HL-60 (cell line): Measurements from ENCODE around the gene SLC10A6.

Experiments used
- TF ChIP-seq, protein P1 (sequence below): IDR thresholded peaks from one replicate; pipeline ENCODE4 v1.5.1; 2011; ENCODE audit warnings: low read length, control low read depth, inconsistent platforms; ENCODE audit not compliant: insufficient read depth
- TF ChIP-seq, protein P2 (sequence below): IDR thresholded peaks from 2 replicates; pipeline ENCODE4 v1.6.1; 2012; ENCODE audit warnings: low read depth; ENCODE audit not compliant: insufficient replicate concordance

DNA sequence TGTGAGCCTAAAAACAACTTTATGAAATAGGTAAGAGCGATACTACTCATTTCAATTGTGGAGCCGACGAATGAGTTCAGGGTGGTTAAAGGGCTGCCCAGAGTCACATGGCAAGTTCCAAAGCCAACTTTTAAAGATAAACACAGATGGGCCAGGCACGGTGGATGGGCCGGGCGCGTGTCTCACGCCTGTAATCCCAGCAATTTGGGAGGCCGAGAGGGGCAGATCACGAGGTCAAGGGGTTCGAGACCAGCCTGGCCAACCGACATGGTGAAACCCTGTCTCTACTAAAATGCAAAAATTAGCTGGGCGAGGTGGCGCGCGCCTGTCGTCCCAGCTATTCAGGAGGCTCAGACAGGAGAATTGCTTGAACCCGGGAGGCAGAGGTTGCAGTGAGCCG lies 44.0 kb upstream of the SLC10A6 start:
- TF ChIP-seq, protein P1, sequence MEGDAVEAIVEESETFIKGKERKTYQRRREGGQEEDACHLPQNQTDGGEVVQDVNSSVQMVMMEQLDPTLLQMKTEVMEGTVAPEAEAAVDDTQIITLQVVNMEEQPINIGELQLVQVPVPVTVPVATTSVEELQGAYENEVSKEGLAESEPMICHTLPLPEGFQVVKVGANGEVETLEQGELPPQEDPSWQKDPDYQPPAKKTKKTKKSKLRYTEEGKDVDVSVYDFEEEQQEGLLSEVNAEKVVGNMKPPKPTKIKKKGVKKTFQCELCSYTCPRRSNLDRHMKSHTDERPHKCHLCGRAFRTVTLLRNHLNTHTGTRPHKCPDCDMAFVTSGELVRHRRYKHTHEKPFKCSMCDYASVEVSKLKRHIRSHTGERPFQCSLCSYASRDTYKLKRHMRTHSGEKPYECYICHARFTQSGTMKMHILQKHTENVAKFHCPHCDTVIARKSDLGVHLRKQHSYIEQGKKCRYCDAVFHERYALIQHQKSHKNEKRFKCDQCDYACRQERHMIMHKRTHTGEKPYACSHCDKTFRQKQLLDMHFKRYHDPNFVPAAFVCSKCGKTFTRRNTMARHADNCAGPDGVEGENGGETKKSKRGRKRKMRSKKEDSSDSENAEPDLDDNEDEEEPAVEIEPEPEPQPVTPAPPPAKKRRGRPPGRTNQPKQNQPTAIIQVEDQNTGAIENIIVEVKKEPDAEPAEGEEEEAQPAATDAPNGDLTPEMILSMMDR = no peak
- TF ChIP-seq, protein P2, sequence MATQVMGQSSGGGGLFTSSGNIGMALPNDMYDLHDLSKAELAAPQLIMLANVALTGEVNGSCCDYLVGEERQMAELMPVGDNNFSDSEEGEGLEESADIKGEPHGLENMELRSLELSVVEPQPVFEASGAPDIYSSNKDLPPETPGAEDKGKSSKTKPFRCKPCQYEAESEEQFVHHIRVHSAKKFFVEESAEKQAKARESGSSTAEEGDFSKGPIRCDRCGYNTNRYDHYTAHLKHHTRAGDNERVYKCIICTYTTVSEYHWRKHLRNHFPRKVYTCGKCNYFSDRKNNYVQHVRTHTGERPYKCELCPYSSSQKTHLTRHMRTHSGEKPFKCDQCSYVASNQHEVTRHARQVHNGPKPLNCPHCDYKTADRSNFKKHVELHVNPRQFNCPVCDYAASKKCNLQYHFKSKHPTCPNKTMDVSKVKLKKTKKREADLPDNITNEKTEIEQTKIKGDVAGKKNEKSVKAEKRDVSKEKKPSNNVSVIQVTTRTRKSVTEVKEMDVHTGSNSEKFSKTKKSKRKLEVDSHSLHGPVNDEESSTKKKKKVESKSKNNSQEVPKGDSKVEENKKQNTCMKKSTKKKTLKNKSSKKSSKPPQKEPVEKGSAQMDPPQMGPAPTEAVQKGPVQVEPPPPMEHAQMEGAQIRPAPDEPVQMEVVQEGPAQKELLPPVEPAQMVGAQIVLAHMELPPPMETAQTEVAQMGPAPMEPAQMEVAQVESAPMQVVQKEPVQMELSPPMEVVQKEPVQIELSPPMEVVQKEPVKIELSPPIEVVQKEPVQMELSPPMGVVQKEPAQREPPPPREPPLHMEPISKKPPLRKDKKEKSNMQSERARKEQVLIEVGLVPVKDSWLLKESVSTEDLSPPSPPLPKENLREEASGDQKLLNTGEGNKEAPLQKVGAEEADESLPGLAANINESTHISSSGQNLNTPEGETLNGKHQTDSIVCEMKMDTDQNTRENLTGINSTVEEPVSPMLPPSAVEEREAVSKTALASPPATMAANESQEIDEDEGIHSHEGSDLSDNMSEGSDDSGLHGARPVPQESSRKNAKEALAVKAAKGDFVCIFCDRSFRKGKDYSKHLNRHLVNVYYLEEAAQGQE = no peak
